Non-pigmented ciliary epithelial cell (primary cell): ENCODE data around the gene WNT10A.
"Not testable (repeated sequence)": the region's sequence is repeated elsewhere in the genome, so short reads cannot be mapped to it uniquely, and the experiment has no call there.

ENCODE experiments used
- DNase-seq: peaks from one replicate; pipeline ENCODE4 v3.0.0-alpha.2; 2010; ENCODE audit warnings: low read depth

The WNT10A gene

DNA sequence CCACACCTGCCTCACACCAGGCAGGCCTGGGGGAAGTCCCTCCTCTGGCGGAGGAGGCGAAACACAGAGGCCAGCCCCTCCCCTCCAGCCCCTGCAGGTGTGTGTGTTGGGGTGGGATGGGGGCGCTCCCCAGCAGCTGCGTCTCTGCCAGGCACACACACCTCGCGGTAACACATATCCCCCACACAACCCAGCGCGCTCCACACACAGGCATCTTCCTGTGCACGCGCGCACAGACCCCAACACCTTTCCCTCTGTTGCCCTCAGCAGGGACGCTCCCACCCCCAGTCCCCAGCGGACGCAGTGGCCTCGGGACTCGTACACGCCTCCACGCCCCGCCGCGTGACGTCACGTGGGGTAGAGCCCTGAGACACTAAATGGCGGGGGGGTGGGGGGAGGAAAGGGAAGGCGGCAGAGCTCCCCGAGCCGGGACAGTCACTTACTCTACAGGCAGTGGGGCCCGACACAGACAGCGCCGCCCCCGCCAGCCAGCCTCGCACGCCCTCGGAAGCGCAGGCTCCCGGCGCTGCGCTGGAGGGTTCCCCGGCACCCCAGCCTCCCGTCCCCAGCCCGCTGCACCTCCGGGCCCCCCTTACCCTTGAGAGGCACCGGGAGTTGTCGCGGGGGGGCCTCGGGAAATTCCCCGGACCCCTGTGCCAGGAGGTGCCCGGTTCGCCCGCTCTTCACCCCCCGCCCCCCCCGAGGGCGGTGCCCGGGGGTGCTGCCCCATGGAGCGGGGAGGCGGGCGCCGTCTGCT lies at the start of gene WNT10A:
Gene WNT10A (plus strand): TSS at position 751 of the 757 bp plus-strand sequence. CDS start 144 bp downstream, outside the sequence.
- no peak for DNase-seq

DNA sequence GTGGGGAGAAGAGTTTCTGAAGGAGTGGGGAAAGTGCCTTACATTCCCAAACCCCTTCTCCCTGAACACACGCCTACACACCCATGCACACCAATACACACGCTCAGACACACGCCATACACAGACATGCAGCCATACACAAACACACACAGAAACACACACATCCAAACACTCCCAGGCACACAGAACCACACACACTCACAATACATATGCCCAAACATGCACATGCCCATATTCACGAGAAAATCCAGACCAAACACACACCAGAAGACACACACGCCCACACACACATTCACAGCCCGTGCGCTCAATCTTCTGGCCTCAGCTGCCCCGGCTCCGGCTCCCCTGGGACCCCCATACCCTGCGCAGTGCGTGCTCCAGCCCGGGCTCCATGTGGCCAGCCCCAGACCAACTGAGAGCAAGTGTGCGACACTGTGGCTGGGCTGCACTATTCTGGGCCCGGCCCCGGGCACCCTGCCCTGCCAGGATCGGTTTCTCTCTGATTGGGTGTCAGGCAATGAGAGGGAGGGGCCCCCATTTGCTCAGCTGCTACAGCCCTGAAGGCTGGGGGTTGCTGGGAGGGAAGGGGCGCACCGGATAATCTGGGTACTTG lies 49.2 kb upstream of the WNT10A start, which contains the start of gene PRKAG3:
Gene PRKAG3 (minus strand): TSS at position 426 of the 613 bp plus-strand sequence.
- DNase-seq = no peak

DNA sequence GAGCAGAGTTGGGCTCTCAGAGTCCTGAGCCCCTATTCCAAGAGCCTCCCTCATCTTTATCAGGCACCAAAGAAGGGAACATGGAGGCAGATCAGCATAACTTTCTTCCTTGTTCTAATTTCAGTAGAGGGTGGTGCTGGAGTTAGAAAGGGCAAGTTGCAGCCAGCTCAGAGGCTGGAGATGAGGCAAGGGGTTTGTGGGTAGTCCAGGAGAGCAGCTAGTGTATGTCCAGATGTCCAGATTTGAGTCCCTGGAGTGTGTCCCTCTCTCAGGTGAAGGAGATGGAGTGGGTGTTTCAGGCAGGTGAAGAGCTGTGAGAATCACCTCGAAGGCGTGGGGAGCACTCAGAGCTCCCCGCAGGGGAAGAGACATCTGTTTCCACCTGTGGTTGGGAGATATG lies 48.6 kb upstream of the WNT10A start:
- no peak for DNase-seq

DNA sequence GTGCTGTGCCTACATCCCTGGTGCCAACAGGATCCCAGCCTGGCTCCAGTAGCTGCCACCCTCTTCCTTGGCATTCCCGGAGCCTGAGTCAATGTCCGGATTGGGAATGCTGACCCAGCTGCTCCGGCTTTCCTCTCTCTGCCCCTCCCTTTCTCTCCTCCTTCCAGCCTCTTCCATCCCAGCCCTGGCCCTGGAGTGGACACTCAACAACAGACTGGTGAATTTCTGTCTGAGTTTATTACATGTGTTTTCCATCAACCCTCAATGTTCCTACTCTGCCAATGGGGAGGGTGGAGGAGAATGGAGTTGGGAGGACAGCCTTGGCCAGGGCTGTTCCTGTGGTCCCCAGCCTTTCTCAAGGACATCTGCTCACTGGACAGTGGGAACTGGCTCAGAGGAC lies 48.1 kb upstream of the WNT10A start:
- DNase-seq = no peak

DNA sequence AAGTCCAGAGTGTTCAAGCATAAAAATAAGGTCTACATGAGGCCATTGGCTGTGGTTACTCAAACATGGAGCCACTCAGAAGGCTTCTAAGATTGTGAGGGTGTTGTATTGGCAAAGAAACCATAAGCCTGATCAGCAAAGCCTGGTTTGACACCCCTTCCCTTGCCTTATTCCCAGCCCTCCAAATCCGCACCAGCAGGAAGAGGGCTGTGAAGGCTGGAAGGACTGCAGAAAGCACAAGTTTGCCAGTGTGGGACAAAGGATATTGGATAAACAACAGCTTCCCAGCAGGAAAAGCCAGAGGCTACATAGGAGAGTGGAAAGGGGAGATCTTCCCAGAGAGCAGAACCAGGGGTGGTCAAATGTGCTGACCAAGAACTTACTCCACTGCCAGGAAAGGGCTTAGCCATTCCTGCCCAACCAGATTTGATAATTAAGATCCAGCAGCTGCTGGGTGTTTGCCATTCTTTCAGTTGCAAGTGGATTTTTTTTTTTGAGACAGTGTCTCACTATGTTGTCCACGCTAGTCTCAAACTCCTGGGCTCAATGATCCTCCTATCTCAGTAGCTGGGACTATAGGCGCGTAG lies 47.5 kb upstream of the WNT10A start:
- no peak for DNase-seq

DNA sequence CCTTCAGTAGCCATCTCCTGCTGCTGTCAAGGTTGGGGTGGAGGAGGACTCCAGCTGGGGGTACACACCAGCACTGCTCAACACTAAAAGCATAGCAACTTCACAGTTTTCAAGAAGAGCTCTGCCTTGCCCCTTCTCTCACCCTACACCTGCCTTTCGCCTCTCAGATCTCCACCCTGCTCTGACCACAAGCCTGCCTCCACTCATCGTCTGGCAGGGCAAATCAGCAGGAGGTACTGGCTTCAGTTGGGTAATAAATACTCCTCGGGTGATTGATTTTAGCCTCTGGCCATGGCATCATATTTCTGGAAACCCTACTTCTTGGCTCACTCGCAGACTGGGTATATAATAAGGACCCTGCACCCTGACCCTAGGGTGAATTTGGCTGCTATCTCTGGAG lies 46.0 kb upstream of the WNT10A start:
- DNase-seq = no peak

DNA sequence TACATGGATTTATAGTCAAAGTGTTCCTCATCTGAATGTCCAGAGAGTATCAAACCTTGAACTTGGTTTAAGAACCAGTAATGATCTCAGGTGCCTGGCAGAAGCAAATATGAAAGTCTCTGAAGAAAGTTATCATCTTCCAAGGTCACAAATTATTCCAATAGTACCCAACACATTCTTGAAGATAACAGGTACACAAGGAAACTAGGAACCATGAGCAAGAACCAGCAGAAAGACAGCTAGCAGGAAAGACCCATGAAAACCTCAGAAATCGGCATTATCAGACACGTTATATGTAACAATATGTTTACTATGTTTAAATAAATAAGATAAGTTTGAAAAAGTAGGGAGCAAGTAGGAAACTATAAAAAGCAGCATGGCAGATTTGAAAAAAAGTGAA lies 43.2 kb upstream of the WNT10A start:
- no peak for DNase-seq

DNA sequence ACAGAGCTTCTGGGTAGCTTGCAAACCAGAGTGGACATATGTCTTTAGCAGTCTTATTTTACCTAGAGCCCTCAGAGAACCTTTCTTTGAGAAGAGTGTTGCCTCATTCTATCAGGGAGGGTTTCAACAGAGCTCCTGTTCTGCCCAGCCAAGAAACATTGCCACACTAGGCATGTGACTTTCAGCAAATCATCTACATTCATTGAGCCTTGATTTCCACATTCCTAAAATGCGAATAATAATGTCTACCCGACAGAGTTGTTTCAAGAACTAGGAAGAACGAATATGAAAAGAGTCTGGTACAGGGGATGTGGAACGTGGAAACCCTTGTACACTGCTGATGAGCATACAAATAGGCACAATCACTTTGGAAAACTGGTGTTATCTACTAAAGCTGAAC lies 41.2 kb upstream of the WNT10A start:
- peak; percentile 31 for DNase-seq

DNA sequence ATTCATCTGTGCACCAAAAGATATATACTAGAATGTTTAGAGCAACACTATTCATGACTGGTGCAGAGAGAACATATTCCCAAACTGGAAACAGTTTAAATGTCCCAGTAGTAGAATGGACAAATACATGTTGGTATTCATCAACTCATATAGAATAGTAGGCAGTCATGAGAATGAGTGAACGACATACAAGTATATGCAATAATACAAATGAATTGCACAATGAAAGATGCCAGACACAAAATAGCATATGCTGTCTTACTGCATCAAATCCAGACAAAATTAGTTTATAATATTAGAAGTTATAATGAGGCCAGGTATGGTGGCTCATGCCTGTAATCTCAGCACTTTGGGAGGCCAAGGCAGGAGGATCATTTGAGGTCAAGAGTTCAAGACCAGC lies 40.8 kb upstream of the WNT10A start:
- no peak for DNase-seq

DNA sequence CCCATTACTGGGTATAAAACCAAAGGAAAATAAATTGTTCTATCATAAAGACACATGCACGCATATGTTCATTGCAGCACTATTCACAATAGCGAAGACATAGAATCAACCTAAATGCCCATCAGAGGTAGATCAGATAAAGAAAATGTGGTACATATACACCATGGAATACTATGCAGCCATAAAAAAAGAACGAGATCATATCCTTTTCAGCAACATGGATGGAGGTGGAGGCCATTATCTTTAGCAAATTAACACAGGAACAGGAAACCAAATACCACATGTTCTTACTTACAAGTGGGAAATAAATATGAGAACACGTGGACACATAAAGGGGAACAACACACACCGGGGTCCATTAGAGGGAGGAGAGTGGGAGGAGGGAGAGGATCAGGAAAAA lies 36.3 kb upstream of the WNT10A start:
- not testable (repeated sequence) for DNase-seq

DNA sequence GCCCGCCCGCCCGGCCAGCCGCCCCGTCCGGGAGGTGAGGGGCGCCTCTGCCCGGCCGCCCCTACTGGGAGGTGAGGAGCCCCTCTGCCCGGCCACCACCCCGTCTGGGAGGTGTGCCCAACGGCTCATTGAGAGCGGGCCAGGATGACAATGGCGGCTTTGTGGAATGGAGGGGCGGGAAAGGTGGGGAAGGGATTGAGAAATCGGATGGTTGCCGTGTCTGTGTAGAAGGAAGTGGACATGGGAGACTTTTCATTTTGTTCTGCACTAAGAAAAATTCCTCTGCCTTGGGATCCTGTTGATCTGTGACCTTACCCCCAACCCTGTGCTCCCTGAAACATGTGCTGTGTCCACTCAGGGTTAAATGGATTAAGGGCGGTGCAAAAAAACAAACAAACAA lies 33.7 kb upstream of the WNT10A start:
- not testable (repeated sequence) for DNase-seq

DNA sequence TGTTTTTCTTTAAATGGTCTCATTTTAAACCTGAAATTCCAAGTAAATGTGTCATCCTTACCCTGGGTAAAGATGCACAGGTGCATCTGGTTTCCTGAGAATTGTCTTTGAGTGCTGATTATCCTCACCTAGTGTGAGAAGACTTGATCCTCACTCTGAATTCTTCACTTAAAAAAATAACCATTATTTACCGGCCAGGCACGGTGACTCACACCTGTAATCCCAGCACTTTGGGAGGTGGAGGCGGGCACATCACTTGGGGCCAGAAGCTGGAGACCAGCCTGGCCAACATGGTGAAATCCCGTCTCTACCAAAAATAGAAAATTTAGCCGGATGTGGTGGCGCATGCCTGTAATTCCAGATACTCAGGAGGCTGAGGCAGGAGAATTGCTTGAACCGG lies 30.9 kb upstream of the WNT10A start:
- DNase-seq = no peak

DNA sequence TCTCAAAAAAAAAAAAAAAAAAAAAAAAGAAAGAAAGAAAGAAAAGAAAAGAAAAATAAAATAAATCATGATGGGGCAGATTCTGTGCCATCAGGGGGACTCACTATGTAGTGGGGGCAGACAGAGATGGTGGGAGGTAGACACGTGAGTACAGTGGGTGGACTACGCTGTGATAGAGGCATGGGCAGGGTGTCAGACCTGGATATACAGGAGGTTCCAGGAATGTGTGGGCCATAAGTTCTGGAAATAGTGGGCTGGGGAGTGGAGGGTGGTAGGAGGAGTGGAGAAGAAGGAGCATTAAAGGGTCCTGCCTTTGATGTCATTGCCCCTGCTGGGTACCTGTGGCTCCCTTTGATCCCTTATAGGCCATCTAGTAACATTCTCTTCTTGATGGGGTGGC lies 29.9 kb upstream of the WNT10A start:
- DNase-seq = no peak

DNA sequence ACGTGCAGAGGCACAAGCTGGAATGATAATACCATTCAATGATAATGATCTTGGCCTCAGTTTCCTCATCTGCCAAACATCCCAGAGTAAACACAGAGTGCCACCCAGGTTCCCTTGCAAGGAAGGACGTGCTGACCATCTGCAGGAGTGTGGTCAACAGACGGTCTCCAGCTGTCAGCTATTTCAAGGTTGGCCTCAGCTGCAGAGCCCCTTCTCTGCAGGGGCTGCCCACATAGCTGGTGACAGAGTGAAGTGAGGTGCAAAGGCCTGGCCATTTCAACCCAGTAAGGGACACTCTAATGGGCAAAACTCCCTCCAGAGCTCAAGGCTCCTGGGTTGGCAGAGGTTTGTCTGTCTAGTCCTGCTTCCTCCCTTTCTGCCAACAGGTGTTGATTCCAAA lies 29.4 kb upstream of the WNT10A start:
- no peak for DNase-seq

DNA sequence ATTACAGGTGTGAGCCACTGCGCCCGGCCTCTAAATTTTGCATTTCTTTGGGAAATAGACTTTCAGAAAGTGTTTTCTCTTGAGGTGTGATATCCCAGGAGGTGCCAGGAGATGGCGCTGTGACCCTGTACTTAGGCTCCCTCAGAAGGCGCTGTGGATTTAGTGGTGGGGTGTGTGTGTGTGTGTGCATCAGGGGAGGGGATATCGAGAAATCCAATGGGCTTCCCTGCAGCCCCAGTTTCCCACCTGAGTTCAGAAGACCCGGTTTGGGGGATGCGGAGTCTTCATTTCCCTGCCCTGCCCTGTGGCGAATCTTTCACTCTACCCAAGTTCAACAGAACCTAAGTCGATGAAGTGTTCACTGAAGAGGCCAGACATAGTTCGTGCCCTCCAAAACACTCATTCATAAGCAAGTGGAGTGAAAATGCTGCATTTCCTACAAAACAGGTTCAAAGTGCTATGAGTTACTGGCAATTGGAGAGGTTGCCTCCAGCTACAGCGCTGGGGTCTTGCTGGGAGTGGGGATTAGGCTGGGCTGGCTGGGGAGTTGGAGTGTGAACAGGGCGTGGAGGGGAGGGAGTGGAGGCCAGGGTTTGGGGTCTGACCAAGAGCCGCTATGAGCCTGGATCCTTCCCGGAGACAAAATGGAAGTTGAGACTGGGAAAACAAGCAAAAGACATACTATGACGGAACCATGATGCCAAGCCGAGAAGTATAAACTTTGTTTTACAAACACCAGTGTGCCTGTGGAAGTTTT lies 27.6 kb upstream of the WNT10A start:
- DNase-seq = no peak

DNA sequence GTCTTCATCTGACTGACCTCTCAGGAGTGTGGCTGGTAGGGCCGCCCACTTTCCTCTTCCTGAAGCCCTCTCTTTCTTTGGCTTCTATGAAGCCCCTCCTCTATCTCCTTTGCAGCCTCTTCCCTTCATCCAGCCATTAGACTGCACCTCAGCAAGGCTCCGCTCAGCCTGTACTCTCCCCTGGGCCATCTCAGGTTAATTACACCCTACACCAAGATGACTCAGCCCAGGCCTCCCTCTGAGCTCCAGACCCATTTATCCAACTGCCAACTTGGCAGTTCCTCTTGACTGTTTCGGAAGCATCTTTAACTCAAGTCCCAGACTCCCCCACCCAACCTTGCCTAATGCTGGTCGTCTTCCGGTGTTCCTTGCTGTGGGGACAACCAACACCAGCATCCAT lies 26.9 kb upstream of the WNT10A start:
- DNase-seq = no peak

DNA sequence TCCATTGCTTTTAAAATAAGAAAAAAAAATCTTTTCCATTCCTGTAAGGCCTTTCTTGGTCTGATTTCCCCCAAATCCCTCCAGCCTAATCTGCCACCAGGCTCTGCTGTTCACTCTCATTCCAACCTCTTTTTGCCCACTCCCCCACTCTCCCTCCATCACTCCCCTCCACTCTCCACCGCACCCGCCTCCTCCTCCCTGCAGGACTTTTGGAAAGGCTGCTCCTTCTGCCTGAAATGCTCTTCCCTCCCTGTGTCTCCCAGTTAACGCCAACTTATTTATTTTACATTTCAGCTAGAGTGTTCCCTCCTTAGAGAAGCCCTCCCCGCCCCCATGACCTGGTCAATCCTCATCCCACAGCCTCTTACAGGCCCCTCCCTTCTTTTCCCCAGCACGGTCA lies 25.8 kb upstream of the WNT10A start:
- no peak for DNase-seq

DNA sequence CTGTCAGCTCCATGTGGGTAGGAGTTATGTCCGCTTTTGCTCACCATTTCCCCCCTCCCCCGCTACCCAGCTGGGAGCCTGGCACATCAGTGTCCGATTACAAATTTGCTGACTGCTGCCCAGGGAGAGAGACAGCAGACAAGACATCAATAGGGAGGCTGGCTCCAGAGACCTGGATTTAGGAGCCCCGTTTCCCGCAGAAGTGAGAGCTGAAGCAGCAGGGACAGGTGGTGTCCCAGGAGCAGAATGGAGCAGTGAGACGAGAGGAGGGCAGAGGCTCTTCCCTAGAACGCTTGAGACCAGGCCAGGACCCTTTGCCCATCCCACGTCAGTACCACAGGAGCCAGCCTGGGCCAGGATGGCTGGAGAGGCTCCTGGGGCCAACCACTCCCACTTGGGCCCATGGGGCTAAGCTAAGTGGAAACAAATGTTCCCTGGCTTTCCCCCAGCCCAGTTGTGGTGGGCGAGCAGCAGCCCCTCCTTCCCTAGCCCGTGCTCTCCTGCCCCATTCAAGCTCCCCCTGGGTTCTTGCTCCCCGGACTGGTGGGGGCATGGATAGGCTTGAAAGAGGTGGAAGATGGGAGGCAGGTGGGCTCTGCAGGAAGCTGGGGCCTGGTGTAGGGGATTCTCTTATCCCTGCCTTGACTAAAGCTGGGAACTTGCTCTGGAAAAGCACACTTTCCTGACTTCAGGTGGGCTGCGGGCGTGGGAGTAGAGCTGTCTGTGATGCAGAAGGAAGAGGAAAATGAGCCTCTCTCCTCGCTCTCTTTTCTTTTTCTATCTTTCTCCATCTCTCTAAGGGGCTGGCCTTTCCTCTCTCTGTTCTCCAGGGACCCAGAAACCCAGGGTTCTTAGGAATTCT lies 25.1 kb upstream of the WNT10A start:
- no peak for DNase-seq

DNA sequence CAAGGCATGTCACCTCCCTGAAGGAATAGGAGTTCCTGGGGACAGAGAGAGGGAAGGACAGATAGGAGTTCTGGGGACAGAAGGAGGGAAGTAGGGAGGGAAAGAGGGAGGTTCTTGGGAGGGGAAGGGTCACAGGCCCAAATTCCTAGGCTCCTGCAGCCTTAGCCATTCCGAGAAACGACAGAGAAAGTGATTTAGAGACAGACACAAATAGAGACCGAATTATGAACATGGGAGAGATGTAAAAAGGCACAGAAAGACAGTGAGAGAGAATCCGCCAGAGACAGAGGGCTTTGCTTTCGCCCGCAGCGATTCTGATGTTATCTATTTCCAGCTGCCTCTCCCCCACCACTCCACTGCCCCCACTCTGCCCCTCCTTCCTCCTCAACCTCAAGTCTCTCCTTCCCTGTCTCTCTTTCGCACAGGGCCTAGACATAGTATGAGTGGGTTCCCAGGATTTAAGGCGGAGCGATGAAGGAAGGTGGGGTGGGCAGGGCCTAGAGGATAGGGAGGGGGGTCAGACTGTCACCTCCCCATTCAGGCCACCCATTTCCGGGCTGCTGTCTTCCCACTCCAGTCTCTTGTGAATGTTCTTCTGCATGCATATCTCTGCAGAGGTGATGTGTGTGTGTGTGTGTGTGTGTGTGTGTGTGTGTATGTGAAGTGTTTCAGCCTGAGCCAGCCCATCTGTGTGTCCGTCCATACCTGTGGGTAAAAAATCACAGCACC lies 24.3 kb upstream of the WNT10A start:
- DNase-seq = no peak

DNA sequence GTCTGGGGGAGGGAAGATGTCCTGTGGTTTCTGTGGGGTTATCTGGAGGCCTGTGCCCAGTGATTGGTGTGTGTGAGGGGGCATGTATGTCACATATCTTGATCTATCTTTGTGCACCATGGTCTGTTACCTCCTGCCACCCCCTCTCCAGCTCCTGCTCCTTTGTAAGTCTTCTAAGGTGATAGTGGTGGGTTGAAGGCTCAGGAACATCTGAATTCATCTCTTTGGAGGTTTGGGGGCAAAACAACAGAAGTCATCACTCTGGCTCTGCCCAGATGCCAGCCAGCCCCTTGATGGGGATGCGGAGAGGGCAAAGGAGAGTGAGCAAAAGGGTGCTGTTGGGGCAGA lies 23.8 kb upstream of the WNT10A start:
- DNase-seq = no peak
